GM18909 (cell line): ENCODE measurements around the gene NEAT1.
"Not testable (repeated sequence)": the region's sequence is repeated elsewhere in the genome, so short reads cannot be mapped to it uniquely, and the experiment has no call there.

Experiments
- ATAC-seq: cut with Tn5 transposase; IDR thresholded peaks from one replicate; pipeline ENCODE4 v1.9.1; 2021; ENCODE audit warnings: mild to moderate bottlenecking; ENCODE audit not compliant: unreplicated experiment, poor library complexity

NEAT1 gene

GRCh38 chr11:65403607-65404121 lies 18.9 kb upstream of the NEAT1 start:
- no peak for ATAC-seq

- no peak for ATAC-seq
Measured at GRCh38 chr11:65404210-65404609, 18.4 kb upstream of the NEAT1 start.

DNA sequence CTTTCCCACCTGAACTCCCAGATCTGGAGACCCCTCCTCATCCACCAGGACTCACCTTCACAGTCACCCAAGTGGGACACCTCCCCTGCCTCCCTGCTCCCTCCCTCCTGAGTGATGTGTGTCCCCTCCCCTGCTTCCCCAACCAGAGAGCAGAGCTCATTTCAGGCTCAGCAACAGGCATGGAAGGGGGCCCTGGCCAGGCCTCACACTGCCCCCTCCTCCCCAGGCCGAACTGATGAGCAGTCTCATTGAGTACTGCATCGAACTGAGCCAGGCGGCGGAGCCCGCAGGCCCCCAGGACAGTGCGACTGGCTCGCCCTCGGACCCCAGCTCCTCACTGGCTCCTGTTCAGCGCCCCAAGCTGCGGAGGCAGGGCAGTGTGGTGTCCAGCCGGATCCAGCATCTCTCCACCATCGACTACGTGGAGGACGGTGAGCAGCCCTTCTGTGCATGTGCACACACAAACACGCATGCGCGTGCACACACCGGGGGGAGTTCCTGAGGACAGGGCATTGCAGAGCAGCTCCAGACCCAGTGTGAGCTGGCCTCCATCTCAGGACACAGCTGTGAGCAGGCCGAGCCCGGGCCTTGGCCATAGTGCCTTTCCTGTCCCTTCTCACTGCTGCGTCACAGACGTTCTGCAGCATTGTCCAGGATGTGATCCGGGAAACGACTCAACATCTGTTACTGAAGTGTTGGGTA lies 17.8 kb upstream of the NEAT1 start:
- no peak for ATAC-seq

- ATAC-seq: no peak
Measured at GRCh38 chr11:65410936-65411680, 11.5 kb upstream of the NEAT1 start.

DNA sequence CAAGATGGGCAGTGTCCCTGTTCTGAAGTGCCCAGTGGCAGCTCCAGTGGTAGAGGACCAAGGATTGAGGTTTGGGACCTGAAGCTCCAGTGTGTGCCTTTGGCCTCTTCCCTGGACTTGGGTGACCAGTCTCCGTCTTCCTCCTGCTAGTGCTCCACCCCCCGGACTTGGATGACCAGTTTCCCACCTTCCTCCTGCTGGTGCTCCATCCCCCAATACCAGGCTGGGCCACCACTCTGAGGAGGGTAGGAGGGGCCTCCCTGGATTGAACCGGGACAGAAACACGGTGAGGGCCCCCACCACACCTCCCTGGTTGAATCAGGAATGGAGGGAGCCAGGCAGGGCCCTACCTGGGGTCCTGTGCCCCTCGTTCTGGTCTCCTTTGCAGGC lies 10.9 kb upstream of the NEAT1 start:
- ATAC-seq: no peak

DNA sequence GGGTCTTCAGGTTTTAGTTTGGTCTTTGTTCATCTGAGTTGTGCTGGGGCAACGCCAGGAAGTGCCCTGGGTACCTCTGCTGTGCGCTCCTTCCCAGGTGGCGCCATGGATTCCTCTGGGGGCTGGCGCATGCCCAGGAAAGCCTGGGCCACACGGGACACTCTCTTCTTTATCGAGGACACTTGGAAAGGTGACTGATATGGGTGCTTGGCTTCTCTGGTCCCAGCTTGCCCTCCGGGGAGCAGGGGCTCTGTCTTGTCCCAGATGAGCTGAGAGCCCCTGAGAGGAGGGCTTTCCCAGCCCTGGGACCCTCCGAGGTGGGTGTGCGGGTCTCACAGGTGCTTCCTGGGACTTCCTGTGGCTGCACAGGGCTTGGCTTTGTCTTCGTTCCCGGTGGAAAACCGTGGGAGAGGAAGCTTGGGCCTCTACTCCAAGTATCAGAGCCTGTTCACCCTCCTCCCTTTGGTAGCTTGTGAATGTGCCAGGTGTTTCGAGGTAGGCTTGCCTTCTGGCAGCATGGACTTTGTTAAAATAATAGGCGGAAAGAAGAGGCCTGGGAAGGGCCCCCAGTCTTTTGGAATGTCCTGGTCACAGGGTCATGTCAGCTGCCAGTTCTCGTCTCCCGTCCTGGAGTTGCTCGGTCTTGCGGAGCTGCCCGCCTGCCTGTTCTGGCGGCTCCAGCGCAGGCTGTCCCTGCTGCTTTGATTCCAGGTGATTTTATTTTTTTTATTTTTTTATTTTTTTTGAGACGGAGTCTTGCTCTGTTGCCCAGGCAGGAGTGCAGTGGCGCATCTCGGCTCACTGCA lies 10.1 kb upstream of the NEAT1 start:
- ATAC-seq: no peak

- ATAC-seq: not testable (repeated sequence)
Measured at GRCh38 chr11:65413077-65413664, 9.4 kb upstream of the NEAT1 start.

GRCh38 chr11:65414776-65415498 lies 7.7 kb upstream of the NEAT1 start:
- ATAC-seq: no peak

- no peak for ATAC-seq
Measured at GRCh38 chr11:65415499-65416340, 6.9 kb upstream of the NEAT1 start.

DNA sequence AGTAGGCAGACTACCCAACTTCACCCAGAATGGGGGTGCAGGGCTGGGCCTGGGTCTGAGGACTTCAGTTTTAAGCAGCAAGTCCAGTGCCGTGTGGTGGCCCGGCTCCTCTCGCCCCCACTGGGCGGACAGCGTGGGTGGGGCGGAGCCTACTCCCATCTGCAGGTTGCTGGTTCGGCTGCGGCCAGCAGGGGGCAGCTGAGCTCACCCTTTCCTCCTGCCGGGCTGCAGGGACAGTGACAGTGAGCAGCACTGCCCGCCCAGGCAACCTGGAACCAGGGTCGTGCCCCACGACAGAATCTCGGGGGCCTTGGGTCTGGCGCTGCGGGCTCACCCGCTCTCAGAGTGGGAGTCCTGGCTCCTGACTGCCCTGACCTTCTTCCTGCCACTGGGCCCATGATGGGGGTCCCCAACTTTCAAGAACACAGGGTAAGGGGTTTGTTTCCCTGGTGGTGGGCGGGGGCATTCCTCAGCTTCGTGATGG lies 6.2 kb upstream of the NEAT1 start:
- peak; percentile 32 for ATAC-seq

DNA sequence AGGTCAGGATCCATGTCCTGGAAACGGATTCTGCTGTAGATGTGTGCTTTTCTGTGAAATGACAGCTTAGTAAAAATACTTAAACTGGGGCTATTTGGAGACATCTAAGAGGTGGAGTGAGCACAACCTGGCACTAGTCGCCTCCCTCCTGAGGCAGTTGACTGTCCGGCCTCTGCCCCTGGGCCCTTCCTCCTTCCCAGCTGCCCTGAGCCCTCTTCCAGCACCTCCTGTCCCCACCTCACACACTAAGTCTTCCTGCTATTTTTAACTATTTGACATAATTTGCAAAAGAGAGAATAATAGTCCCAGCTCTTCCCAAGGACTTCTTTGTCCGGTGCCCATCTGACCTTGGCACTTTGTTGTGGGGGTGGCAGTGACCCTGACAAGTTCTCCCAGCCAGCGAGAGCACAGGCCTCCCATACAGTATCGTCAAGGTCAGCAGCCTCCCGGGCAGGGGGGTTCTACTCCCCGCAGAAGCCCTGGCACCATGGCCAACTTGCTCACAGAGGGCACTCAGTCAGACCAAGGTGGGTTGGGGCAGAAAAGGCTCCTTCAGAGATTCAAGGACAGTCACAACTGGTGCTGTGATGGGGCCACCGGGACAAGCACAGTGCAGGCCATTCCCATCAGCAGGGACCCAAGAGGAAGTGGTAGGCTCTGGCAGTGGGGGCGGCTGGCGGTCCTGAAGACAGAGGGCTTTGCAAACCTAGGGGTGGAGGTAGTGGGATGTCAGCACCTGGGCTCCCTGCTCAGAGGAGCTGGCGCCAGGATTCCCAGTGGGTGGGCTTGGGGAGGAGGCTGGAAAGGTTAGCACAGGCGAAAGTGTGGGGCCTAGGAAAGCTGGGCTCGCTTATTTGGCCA lies 5.5 kb upstream of the NEAT1 start:
- ATAC-seq: no peak

GRCh38 chr11:65417702-65418430 lies 4.7 kb upstream of the NEAT1 start:
- ATAC-seq: no peak

- ATAC-seq: no peak
Measured at GRCh38 chr11:65418431-65418680, 4.2 kb upstream of the NEAT1 start.

- ATAC-seq: peak; percentile 48
Measured at GRCh38 chr11:65418681-65419459, 3.7 kb upstream of the NEAT1 start.

DNA sequence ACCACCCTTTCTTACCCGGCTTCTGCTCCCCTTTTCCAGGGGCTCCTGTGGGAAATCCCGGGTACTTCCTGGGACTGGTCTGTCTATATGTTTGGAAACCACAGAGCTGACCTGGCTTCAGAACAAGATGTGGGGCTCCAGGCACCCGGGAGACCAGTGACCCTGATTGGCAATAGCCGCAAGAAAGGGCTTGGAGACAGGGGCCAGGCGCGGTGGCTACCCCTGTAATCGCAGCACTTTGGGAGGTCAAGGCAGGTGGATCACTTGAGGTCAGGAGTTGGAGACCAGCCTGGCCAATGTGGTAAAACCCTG lies 3.2 kb upstream of the NEAT1 start:
- ATAC-seq: no peak

DNA sequence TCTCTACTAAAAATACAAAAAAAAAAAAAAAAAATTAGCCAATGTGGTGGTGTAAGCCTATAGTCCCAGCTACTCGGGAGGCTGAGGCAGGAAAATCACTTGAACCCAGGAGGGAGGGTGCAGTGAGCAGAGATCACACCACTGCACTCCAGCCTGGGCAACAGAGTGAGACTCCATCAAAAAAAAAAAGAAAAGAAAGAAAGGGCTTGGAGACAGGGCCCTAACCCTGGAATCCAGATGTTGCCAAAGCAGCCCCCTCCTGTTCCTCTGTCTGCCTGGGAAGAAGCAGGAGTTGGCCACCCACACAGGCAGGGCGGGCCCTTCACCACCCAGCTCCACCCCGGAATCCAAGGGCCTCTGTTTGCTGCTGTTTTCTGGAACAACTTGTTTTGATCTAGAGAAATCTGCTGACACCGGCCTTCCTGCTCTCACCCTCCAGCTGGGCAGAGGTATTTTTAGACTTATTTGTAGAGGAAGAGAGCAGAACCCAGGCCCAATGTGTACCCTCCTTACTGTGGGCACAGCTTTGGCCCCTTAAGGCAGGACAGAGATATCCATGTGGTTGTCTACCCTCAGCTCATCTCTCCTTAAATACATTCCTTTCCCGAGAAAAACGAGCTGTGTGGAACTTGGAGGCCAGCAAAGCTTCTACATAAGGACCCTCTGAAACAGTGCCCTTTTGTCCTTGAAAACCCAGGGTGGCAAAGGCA lies 2.7 kb upstream of the NEAT1 start:
- no peak for ATAC-seq
